ENCODE data around the gene SECISBP2. TPM values are rescaled to one million over a fixed set of nuclear protein-coding genes. Genes with fewer than 3 reads are reported as not detected.

SECISBP2 gene
- total and polyA plus RNA-seq, 2 experiments from 2014 or later: 77.7 to 86.8 TPM

GRCh38 chr9:89383030-89383720, 64.9 kb downstream of the SECISBP2 start (continued):
- TF ChIP-seq CTCF (conservative IDR thresholded peaks at IDR 0.05; ENCODE audit: low read depth in 2 of 2): no peak
- no peak for TF ChIP-seq CREB1 (CRISPR knock-in tag; IDR thresholded peaks at IDR 0.05; ENCODE audit: low read depth)
- no peak for TF ChIP-seq REST (IDR thresholded peaks at IDR 0.05; ENCODE audit: unreplicated experiment)

GRCh38 chr9:89383721-89384300, 65.5 kb downstream of the SECISBP2 start:
- Histone ChIP-seq H3K4me1 (ENCODE audit: insufficient read depth) (no peaks in the 10 kb centered on the region), H3K27ac (ENCODE audit: low read depth) (no peak overlapping the region), H3K27me3 (ENCODE audit: insufficient read depth) (no peaks in the 10 kb centered on the region), H3F3A (replicated peaks; ENCODE audit: low read depth) (no peaks in the 10 kb centered on the region), H3K9me2 (ENCODE audit: insufficient read depth) (no peaks in the 10 kb centered on the region), H4K20me1 (replicated peaks; ENCODE audit: insufficient read depth) (no peaks in the 10 kb centered on the region), H3K4me3 (no peak overlapping the region), H3K79me2 (replicated peaks; ENCODE audit: insufficient read depth) (no peaks in the 10 kb centered on the region), H2AFZ (no peak overlapping the region), H3K36me3 (ENCODE audit: insufficient read depth) (peaks cover 17% of the 10 kb centered on the region; the same call in 1 of the 2 replicates), H3K4me2 (no peak overlapping the region)
- H3K27ac Mint-ChIP-seq: peak overlapping the region; percentile 27; the same call in 1 of the 2 replicates
- H3K4me3 Mint-ChIP-seq: no peak overlapping the region
- peaks cover 60% of the 10 kb centered on the region for H3K36me3 Mint-ChIP-seq (ENCODE audit: low read depth)
- no peaks in the 10 kb centered on the region for H3K9me3 Mint-ChIP-seq
- H3K27me3 Mint-ChIP-seq (ENCODE audit: insufficient read depth, low read depth, poor library complexity): peaks cover 3% of the 10 kb centered on the region
- DNase-seq (ENCODE audit: low spot score) (no peak), ATAC-seq (peak; percentile 34; the same call in 2 of the 3 replicates)
- no peaks in the 10 kb centered on the region for H3K4me1 Mint-ChIP-seq
- TF ChIP-seq ZNF331 (CRISPR knock-in tag; IDR thresholded peaks at IDR 0.05; ENCODE audit: low read depth) (no peak), NANOG (IDR thresholded peaks at IDR 0.05; ENCODE audit: borderline replicate concordance) (no peak), REST (IDR thresholded peaks at IDR 0.05; ENCODE audit: unreplicated experiment) (no peak)
- TF ChIP-seq, protein P1, sequence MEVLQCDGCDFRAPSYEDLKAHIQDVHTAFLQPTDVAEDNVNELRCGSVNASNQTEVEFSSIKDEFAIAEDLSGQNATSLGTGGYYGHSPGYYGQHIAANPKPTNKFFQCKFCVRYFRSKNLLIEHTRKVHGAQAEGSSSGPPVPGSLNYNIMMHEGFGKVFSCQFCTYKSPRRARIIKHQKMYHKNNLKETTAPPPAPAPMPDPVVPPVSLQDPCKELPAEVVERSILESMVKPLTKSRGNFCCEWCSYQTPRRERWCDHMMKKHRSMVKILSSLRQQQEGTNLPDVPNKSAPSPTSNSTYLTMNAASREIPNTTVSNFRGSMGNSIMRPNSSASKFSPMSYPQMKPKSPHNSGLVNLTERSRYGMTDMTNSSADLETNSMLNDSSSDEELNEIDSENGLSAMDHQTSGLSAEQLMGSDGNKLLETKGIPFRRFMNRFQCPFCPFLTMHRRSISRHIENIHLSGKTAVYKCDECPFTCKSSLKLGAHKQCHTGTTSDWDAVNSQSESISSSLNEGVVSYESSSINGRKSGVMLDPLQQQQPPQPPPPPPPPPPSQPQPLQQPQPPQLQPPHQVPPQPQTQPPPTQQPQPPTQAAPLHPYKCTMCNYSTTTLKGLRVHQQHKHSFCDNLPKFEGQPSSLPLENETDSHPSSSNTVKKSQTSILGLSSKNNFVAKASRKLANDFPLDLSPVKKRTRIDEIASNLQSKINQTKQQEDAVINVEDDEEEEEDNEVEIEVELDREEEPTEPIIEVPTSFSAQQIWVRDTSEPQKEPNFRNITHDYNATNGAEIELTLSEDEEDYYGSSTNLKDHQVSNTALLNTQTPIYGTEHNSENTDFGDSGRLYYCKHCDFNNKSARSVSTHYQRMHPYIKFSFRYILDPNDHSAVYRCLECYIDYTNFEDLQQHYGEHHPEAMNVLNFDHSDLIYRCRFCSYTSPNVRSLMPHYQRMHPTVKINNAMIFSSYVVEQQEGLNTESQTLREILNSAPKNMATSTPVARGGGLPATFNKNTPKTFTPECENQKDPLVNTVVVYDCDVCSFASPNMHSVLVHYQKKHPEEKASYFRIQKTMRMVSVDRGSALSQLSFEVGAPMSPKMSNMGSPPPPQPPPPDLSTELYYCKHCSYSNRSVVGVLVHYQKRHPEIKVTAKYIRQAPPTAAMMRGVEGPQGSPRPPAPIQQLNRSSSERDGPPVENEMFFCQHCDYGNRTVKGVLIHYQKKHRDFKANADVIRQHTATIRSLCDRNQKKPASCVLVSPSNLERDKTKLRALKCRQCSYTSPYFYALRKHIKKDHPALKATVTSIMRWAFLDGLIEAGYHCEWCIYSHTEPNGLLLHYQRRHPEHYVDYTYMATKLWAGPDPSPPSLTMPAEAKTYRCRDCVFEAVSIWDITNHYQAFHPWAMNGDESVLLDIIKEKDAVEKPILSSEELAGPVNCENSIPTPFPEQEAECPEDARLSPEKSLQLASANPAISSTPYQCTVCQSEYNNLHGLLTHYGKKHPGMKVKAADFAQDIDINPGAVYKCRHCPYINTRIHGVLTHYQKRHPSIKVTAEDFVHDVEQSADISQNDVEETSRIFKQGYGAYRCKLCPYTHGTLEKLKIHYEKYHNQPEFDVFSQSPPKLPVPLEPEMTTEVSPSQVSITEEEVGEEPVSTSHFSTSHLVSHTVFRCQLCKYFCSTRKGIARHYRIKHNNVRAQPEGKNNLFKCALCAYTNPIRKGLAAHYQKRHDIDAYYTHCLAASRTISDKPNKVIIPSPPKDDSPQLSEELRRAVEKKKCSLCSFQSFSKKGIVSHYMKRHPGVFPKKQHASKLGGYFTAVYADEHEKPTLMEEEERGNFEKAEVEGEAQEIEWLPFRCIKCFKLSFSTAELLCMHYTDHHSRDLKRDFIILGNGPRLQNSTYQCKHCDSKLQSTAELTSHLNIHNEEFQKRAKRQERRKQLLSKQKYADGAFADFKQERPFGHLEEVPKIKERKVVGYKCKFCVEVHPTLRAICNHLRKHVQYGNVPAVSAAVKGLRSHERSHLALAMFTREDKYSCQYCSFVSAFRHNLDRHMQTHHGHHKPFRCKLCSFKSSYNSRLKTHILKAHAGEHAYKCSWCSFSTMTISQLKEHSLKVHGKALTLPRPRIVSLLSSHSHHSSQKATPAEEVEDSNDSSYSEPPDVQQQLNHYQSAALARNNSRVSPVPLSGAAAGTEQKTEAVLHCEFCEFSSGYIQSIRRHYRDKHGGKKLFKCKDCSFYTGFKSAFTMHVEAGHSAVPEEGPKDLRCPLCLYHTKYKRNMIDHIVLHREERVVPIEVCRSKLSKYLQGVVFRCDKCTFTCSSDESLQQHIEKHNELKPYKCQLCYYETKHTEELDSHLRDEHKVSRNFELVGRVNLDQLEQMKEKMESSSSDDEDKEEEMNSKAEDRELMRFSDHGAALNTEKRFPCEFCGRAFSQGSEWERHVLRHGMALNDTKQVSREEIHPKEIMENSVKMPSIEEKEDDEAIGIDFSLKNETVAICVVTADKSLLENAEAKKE (CRISPR knock-in tag; IDR thresholded peaks at IDR 0.05): no peak

Data from GM23338 (cell line).